Medulla oblongata (tissue), 1 donor: ENCODE results near the gene TMEM45A.
A peak's percentile ranks its signal among the peaks of the same experiment; 100 is the strongest.
"Not testable (repeated sequence)": the region's sequence is repeated elsewhere in the genome, so short reads cannot be mapped to it uniquely, and the experiment has no call there.

ENCODE experiments used
- DNase-seq: peaks from one replicate; pipeline ENCODE4 v3.0.0-alpha.2; 2015; ENCODE audit errors: extremely low spot score

Gene TMEM45A

GRCh38 chr3:100492059-100493006 is at the start of gene TMEM45A:
Gene TMEM45A (plus strand): TSS chr3:100492619. CDS start chr3:100555212, 62,593 bp downstream.
- peak; percentile 96 for DNase-seq

GRCh38 chr3:100443690-100444089 is 48.7 kb upstream of the TMEM45A start:
- DNase-seq = no peak

GRCh38 chr3:100447067-100447466 is 45.4 kb upstream of the TMEM45A start:
- DNase-seq = not testable (repeated sequence)

- no peak for DNase-seq
Measured at GRCh38 chr3:100448079-100448478, 44.3 kb upstream of the TMEM45A start.

- no peak for DNase-seq
Measured at GRCh38 chr3:100449214-100449613, 43.2 kb upstream of the TMEM45A start.

- no peak for DNase-seq
Measured at GRCh38 chr3:100454677-100455076, 37.7 kb upstream of the TMEM45A start.

GRCh38 chr3:100455841-100456550 is 36.4 kb upstream of the TMEM45A start:
- DNase-seq = no peak

GRCh38 chr3:100456745-100457144 is 35.7 kb upstream of the TMEM45A start:
- DNase-seq = no peak

- DNase-seq = no peak
Measured at GRCh38 chr3:100457811-100458210, 34.6 kb upstream of the TMEM45A start.

- no peak for DNase-seq
Measured at GRCh38 chr3:100458814-100459213, 33.6 kb upstream of the TMEM45A start.

- peak; percentile 57 for DNase-seq
Measured at GRCh38 chr3:100463002-100463401, 29.4 kb upstream of the TMEM45A start.

GRCh38 chr3:100463646-100464155 is 28.7 kb upstream of the TMEM45A start:
- DNase-seq = no peak

- DNase-seq = no peak
Measured at GRCh38 chr3:100465892-100466777, 26.3 kb upstream of the TMEM45A start.

- no peak for DNase-seq
Measured at GRCh38 chr3:100467133-100467532, 25.3 kb upstream of the TMEM45A start.

- no peak for DNase-seq
Measured at GRCh38 chr3:100468676-100469075, 23.7 kb upstream of the TMEM45A start.

GRCh38 chr3:100470951-100471350 is 21.5 kb upstream of the TMEM45A start:
- DNase-seq = no peak

GRCh38 chr3:100471444-100471843 is 21.0 kb upstream of the TMEM45A start:
- DNase-seq = no peak

- DNase-seq = not testable (repeated sequence)
Measured at GRCh38 chr3:100477851-100478360, 14.5 kb upstream of the TMEM45A start.

- not testable (repeated sequence) for DNase-seq
Measured at GRCh38 chr3:100478521-100478920, 13.9 kb upstream of the TMEM45A start.

- no peak for DNase-seq
Measured at GRCh38 chr3:100480081-100480480, 12.3 kb upstream of the TMEM45A start.

GRCh38 chr3:100482176-100482575 is 10.2 kb upstream of the TMEM45A start:
- DNase-seq = no peak
